ENCODE results near the gene PTPN14.

PTPN14 gene

GRCh38 chr1:214454569-214455396 is 96.6 kb downstream of the PTPN14 start:
- peak; percentile 82 to 84 for DNase-seq (ENCODE audit: low read depth in 2 of 2)

- DNase-seq (ENCODE audit: low read depth in 2 of 2) = no peak
These were observed 98.2 kb downstream of the PTPN14 start for GRCh38 chr1:214453109-214453722.

- DNase-seq (ENCODE audit: low read depth in 2 of 2) = no peak
These were observed 99.1 kb downstream of the PTPN14 start for GRCh38 chr1:214452152-214452784.

GRCh38 chr1:214451596-214451995 is 99.8 kb downstream of the PTPN14 start:
- no peak for DNase-seq (ENCODE audit: low read depth in 2 of 2)

- no peak for DNase-seq (ENCODE audit: low read depth in 2 of 2)
These were observed 102.0 kb downstream of the PTPN14 start for GRCh38 chr1:214449371-214449770.

GRCh38 chr1:214448536-214448935 is 102.9 kb downstream of the PTPN14 start:
- no peak for DNase-seq (ENCODE audit: low read depth in 2 of 2)

GRCh38 chr1:214447557-214447871 is 103.9 kb downstream of the PTPN14 start:
- peak; percentile 82 for DNase-seq (ENCODE audit: low read depth in 2 of 2)

- DNase-seq (ENCODE audit: low read depth in 2 of 2) = peak; percentile 95 to 96
These were observed 104.4 kb downstream of the PTPN14 start for GRCh38 chr1:214446772-214447556.

- DNase-seq (ENCODE audit: low read depth in 2 of 2) = peak; percentile 99
These were observed 105.4 kb downstream of the PTPN14 start for GRCh38 chr1:214445831-214446614.

- no peak for DNase-seq (ENCODE audit: low read depth in 2 of 2)
These were observed 106.2 kb downstream of the PTPN14 start for GRCh38 chr1:214445199-214445598.

- no peak for DNase-seq (ENCODE audit: low read depth in 2 of 2)
These were observed 107.0 kb downstream of the PTPN14 start for GRCh38 chr1:214444182-214444939.

GRCh38 chr1:214441119-214441518 is 110.3 kb downstream of the PTPN14 start:
- DNase-seq (ENCODE audit: low read depth in 2 of 2) = peak; percentile 77 to 79

- no peak for DNase-seq (ENCODE audit: low read depth in 2 of 2)
These were observed 111.0 kb downstream of the PTPN14 start for GRCh38 chr1:214440219-214440965.

- no peak for DNase-seq (ENCODE audit: low read depth in 2 of 2)
These were observed 111.9 kb downstream of the PTPN14 start for GRCh38 chr1:214439352-214440119.

- DNase-seq (ENCODE audit: low read depth in 2 of 2) = no peak
These were observed 112.9 kb downstream of the PTPN14 start for GRCh38 chr1:214438530-214438929.

GRCh38 chr1:214438075-214438474 is 113.3 kb downstream of the PTPN14 start:
- no peak for DNase-seq (ENCODE audit: low read depth in 2 of 2)

- no peak for DNase-seq (ENCODE audit: low read depth in 2 of 2)
These were observed 115.5 kb downstream of the PTPN14 start for GRCh38 chr1:214435867-214436266.

GRCh38 chr1:214432245-214432644 is 119.2 kb downstream of the PTPN14 start:
- DNase-seq (ENCODE audit: low read depth in 2 of 2) = no peak
